DOHH2 (cell line): ENCODE measurements around the gene ABCD1.

Experiments
- EZH2phosphoT487 ChIP-seq: fragments of 200-600 bp; sonication (generic); IDR thresholded peaks from 2 replicates; pipeline ENCODE4 v1.6.1; 2017; ENCODE audit warnings: borderline replicate concordance, mild to moderate bottlenecking, antibody characterized with exemption, low read length, moderate library complexity, mixed read lengths
- TF ChIP-seq, protein P1 (sequence below): fragments of 200-600 bp; sonication (generic); IDR thresholded peaks from one replicate; pipeline ENCODE4 v1.5.1; 2014; ENCODE audit warnings: antibody characterized with exemption, mild to moderate bottlenecking, low read depth, low read length; ENCODE audit not compliant: poor library complexity, severe bottlenecking

DNA sequence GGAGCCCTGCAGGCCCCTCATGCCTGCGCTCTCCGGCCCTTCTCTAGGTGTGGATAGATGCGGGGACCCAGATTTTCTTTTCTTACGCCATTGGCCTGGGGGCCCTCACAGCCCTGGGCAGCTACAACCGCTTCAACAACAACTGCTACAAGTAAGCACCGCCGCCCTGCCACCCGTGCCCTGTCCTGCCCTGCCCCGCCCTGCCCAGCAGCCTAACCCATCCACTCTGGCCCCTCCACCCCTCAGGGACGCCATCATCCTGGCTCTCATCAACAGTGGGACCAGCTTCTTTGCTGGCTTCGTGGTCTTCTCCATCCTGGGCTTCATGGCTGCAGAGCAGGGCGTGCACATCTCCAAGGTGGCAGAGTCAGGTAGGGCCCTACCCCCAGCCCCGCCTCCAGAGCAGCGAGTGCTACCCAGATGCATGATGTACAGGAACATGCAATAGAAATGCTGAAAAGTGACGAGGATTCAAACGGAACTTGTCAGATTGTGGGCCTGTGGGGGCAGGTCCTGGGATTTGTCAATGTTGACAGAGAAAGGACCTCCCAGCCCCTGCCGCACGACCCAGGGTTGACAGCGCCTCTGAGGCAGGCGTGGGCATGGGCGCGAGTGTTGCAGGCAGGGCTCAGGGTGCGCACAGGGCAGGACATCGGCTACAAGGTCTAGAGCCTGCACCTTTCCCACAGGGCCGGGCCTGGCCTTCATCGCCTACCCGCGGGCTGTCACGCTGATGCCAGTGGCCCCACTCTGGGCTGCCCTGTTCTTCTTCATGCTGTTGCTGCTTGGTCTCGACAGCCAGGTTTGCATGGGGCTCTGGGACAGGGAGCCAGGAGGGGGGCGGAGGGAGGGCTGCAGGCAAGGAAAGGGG, 31.2 kb upstream of the ABCD1 start:
- TF ChIP-seq, protein P1, sequence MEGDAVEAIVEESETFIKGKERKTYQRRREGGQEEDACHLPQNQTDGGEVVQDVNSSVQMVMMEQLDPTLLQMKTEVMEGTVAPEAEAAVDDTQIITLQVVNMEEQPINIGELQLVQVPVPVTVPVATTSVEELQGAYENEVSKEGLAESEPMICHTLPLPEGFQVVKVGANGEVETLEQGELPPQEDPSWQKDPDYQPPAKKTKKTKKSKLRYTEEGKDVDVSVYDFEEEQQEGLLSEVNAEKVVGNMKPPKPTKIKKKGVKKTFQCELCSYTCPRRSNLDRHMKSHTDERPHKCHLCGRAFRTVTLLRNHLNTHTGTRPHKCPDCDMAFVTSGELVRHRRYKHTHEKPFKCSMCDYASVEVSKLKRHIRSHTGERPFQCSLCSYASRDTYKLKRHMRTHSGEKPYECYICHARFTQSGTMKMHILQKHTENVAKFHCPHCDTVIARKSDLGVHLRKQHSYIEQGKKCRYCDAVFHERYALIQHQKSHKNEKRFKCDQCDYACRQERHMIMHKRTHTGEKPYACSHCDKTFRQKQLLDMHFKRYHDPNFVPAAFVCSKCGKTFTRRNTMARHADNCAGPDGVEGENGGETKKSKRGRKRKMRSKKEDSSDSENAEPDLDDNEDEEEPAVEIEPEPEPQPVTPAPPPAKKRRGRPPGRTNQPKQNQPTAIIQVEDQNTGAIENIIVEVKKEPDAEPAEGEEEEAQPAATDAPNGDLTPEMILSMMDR = no peak
- no peak for TF ChIP-seq EZH2phosphoT487
